DMS53 treated with DMSO at 0.1 percent for 48 hours (cell line): ENCODE measurements around the gene EGR1.
"Not testable (repeated sequence)": the region's sequence is repeated elsewhere in the genome, so short reads cannot be mapped to it uniquely, and the experiment has no call there.

Source experiments
- DNase-seq: peaks from one replicate; lab custom pipeline; 2025; ENCODE audit not compliant: unreplicated experiment; lab: John Stamatoyannopoulos, UW

The EGR1 gene

GRCh38 chr5:138468966-138469539 lies 3.8 kb downstream of the EGR1 start:
- DNase-seq: no peak

GRCh38 chr5:138469540-138470321 lies 4.5 kb downstream of the EGR1 start:
- no peak for DNase-seq

GRCh38 chr5:138470322-138471051 lies 5.2 kb downstream of the EGR1 start:
- no peak for DNase-seq

GRCh38 chr5:138471052-138471361 lies 5.7 kb downstream of the EGR1 start:
- DNase-seq: no peak

GRCh38 chr5:138472353-138472752 lies 7.1 kb downstream of the EGR1 start:
- DNase-seq: no peak

GRCh38 chr5:138473151-138473550 lies 7.9 kb downstream of the EGR1 start:
- DNase-seq: not testable (repeated sequence)

- DNase-seq: no peak
These were observed 11.6 kb downstream of the EGR1 start for GRCh38 chr5:138476918-138477317.

GRCh38 chr5:138482638-138483037 lies 17.4 kb downstream of the EGR1 start:
- DNase-seq: no peak

GRCh38 chr5:138488481-138488945 lies 23.2 kb downstream of the EGR1 start:
- no peak for DNase-seq

GRCh38 chr5:138489683-138490061 lies 24.4 kb downstream of the EGR1 start:
- no peak for DNase-seq

GRCh38 chr5:138490648-138491283 lies 25.5 kb downstream of the EGR1 start:
- no peak for DNase-seq

- DNase-seq: no peak
These were observed 26.0 kb downstream of the EGR1 start for GRCh38 chr5:138491284-138491648.

- DNase-seq: peak; percentile 78
These were observed 26.6 kb downstream of the EGR1 start for GRCh38 chr5:138491669-138492559.

- no peak for DNase-seq
These were observed 27.3 kb downstream of the EGR1 start for GRCh38 chr5:138492560-138493045.

GRCh38 chr5:138495351-138495750 lies 30.1 kb downstream of the EGR1 start:
- no peak for DNase-seq

GRCh38 chr5:138498376-138498775 lies 33.1 kb downstream of the EGR1 start:
- DNase-seq: no peak

GRCh38 chr5:138502121-138502520 lies 36.8 kb downstream of the EGR1 start:
- no peak for DNase-seq

GRCh38 chr5:138502521-138502920 lies 37.2 kb downstream of the EGR1 start:
- no peak for DNase-seq

GRCh38 chr5:138503487-138504270 lies 38.4 kb downstream of the EGR1 start:
- DNase-seq: peak; percentile 75

- no peak for DNase-seq
These were observed 39.5 kb downstream of the EGR1 start for GRCh38 chr5:138504799-138505198.
